ENCODE measurements around the gene DOK5.

The DOK5 gene

DNA sequence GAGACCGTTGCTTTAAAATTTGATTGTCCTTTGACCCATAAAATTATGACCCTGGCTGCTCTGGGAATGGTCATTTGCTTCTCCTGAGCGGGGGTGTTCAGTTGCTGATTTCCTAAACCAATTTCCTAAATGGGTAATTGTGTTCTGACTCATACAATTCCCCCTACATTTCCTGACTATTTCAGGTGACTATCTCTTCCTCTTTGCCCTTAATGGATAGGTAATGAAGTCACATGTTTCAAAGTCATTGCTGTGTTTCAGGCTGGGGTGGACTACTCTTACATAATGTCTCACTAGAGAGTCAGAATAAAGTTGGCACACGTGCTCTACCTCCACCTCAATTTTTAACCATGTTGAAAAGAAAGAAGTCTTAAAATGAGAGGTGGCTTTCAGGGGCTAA lies 109.8 kb downstream of the DOK5 start:
- Histone ChIP-seq H3K27ac (no peak overlapping the region), H3K4me3 (ENCODE audit: low read depth in 1 of 2, low read length in 1 of 2) (no peak overlapping the region), H3K4me1 (ENCODE audit: control insufficient read depth in 1 of 2, insufficient read depth in 1 of 2, low read depth in 1 of 2, low read length in 1 of 2) (no peaks in the 10 kb centered on the region), H3K9me3 (no peaks in the 10 kb centered on the region), H3K27me3 (no peaks in the 10 kb centered on the region), H3K36me3 (no peaks in the 10 kb centered on the region)
- TF ChIP-seq, protein P1, sequence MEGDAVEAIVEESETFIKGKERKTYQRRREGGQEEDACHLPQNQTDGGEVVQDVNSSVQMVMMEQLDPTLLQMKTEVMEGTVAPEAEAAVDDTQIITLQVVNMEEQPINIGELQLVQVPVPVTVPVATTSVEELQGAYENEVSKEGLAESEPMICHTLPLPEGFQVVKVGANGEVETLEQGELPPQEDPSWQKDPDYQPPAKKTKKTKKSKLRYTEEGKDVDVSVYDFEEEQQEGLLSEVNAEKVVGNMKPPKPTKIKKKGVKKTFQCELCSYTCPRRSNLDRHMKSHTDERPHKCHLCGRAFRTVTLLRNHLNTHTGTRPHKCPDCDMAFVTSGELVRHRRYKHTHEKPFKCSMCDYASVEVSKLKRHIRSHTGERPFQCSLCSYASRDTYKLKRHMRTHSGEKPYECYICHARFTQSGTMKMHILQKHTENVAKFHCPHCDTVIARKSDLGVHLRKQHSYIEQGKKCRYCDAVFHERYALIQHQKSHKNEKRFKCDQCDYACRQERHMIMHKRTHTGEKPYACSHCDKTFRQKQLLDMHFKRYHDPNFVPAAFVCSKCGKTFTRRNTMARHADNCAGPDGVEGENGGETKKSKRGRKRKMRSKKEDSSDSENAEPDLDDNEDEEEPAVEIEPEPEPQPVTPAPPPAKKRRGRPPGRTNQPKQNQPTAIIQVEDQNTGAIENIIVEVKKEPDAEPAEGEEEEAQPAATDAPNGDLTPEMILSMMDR (IDR thresholded peaks at IDR 0.05) = no peak

DNA sequence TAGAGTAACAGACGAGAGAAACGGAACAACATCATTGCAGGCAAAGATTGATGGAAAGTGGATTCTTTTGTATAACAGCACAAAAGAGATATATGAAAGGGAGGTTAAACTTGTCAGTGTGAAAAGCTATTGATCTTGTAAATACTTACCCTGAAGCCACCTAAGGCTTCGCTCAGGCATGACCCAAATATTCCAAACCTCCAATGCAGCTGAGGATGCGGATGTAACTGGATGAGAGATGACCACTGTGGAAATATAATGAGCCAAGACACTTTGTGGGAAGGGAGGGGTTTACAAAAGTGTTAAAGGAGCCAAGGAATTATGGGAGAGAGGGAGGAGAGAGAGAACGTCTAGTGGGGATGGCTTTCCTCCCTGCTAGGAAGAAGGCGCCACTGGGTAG lies 112.0 kb downstream of the DOK5 start:
- TF ChIP-seq, protein P1 (IDR thresholded peaks at IDR 0.05) = no peak
- Histone ChIP-seq H3K4me1 (ENCODE audit: control insufficient read depth in 1 of 2, insufficient read depth in 1 of 2, low read depth in 1 of 2, low read length in 1 of 2) (no peaks in the 10 kb centered on the region), H3K9me3 (no peaks in the 10 kb centered on the region), H3K4me3 (ENCODE audit: low read depth in 1 of 2, low read length in 1 of 2) (no peak overlapping the region), H3K27ac (no peak overlapping the region), H3K27me3 (no peaks in the 10 kb centered on the region), H3K36me3 (no peaks in the 10 kb centered on the region)

DNA sequence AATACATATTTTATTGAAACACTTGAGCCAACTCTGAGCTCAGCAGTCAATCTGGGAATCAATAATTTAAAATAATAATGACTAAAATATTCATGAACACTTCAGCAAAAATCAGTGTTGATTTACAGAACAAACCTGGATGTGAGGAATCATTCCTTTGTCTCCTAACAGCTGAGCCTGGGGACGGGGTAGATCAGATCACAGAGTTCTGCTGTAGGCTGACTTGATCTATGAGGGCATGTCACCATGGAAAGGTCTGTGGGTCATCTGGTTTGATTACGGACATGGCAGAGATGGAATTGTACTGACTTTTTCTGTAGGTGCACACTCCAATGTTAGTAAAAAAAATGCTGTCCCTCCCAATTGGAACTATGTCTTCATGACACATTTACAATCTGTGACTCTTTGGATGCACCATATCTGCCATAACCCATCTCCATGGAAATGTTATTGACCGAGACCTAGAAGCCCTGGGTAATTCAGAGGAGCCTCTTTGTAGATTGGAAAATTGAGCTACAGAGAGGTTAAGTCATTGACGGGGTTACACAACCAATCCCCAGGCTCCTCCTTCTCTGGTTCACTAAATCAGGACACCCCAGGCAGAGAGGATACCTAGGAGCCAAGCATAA lies 114.1 kb downstream of the DOK5 start:
- H3K9me3 ChIP-seq = no peaks in the 10 kb centered on the region
- TF ChIP-seq, protein P1 (IDR thresholded peaks at IDR 0.05) = no peak
- no peaks in the 10 kb centered on the region for H3K27me3 ChIP-seq
- no peaks in the 10 kb centered on the region for H3K4me1 ChIP-seq (ENCODE audit: control insufficient read depth in 1 of 2, insufficient read depth in 1 of 2, low read depth in 1 of 2, low read length in 1 of 2)
- H3K36me3 ChIP-seq = no peaks in the 10 kb centered on the region
- no peak overlapping the region for H3K4me3 ChIP-seq (ENCODE audit: low read depth in 1 of 2, low read length in 1 of 2)
- no peak overlapping the region for H3K27ac ChIP-seq

DNA sequence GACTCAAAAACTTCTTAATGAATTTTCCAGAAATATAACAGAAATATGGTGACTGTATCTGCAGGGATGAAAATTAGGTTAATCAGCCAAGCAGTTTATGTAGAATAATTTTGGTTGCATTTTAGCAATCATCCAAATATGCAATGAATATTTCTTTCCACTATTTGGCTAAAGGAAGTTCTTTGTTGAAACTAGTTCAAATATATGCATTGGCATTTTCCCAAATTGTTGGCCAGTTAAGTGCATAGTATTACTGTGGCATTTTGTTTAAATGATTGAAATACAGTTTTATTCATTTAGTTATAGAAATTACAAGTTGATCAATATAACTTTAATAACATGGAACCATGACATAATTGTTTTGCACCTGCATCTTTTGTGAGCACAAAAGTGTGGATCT lies 115.5 kb downstream of the DOK5 start:
- Histone ChIP-seq H3K4me3 (ENCODE audit: low read depth in 1 of 2, low read length in 1 of 2) (no peak overlapping the region), H3K27me3 (no peaks in the 10 kb centered on the region), H3K27ac (no peak overlapping the region), H3K9me3 (no peaks in the 10 kb centered on the region), H3K36me3 (no peaks in the 10 kb centered on the region), H3K4me1 (ENCODE audit: control insufficient read depth in 1 of 2, insufficient read depth in 1 of 2, low read depth in 1 of 2, low read length in 1 of 2) (no peaks in the 10 kb centered on the region)
- TF ChIP-seq, protein P1 (IDR thresholded peaks at IDR 0.05) = no peak

DNA sequence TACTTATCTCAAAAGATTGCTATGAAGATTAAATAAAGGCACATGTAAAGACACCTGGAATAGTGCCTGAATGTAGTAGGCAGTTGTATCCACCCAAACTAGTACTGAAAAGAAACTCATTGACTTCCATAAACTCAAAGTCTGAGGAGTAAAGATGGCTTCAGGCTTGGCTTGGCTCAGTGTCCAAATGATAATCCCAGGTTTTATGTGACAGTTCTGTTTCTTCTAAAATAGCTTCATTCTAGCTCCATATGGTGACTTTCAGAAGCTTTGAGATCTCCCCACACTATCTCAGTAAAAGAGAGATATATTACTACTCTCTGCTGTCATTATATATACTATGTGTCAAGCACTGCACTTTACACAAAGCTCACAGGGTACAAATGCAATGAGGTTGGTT lies 121.3 kb downstream of the DOK5 start:
- Histone ChIP-seq H3K27ac (no peak overlapping the region), H3K9me3 (no peaks in the 10 kb centered on the region), H3K4me3 (ENCODE audit: low read depth in 1 of 2, low read length in 1 of 2) (no peak overlapping the region), H3K36me3 (no peaks in the 10 kb centered on the region), H3K27me3 (no peaks in the 10 kb centered on the region), H3K4me1 (ENCODE audit: control insufficient read depth in 1 of 2, insufficient read depth in 1 of 2, low read depth in 1 of 2, low read length in 1 of 2) (no peaks in the 10 kb centered on the region)
- TF ChIP-seq, protein P1 (IDR thresholded peaks at IDR 0.05) = no peak

DNA sequence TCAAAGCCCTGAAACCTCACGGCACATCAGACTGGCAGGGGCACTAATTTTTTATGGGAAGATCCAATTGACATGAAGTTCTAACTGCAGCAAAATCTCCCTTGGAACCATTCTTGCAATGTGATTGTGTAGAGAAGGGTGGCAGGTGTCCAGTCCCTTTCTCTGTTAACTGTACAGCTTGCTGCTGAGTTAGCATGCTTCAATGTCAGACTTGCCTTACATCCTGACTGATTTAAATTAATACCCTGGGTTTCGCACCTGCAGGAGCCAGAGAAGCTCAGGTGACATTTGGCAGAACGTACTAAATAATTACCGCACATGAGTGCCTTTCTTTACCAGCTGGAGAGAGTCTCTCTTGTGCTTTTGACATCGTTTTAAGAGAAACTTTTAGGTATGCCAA lies 123.0 kb downstream of the DOK5 start:
- Histone ChIP-seq H3K9me3 (no peaks in the 10 kb centered on the region), H3K27me3 (no peaks in the 10 kb centered on the region), H3K4me1 (ENCODE audit: control insufficient read depth in 1 of 2, insufficient read depth in 1 of 2, low read depth in 1 of 2, low read length in 1 of 2) (no peaks in the 10 kb centered on the region), H3K4me3 (ENCODE audit: low read depth in 1 of 2, low read length in 1 of 2) (no peak overlapping the region), H3K27ac (no peak overlapping the region), H3K36me3 (no peaks in the 10 kb centered on the region)
- TF ChIP-seq, protein P1 (IDR thresholded peaks at IDR 0.05) = no peak

Measured in neutrophil (primary cell).